ENCODE results near the gene TMC1. TPM values are rescaled to one million over a fixed set of nuclear protein-coding genes. Genes with fewer than 3 reads are reported as not detected.
A peak's percentile ranks its signal among the peaks of the same experiment; 100 is the strongest.

Gene TMC1
- total and polyA plus RNA-seq, 2 of the 8 experiments (the other 6 are each of a cell fraction or from before 2014, with no cell fraction given), result 0.95 to 0.98 TPM

DNA sequence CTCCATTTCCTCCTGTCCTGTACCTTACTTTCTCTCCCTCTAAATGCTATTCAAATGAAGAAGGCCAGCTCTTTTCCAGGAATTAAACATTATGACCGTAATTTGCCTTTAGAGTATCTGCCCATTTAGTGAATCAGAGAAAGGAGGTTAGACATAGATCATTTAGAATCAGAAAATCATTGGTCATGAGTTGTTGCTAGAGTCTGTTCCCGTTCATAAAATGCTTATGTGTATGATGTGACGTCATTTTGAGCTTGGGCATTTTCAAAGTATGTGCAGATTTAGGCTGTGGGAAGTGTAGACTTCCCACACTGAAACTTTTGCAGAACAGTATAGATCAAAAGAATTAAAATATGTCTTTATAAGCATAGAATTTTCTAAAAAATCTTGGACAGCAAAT is 268.5 kb downstream of the TMC1 start:
- no peaks in the 10 kb centered on the region for H3K23me2 ChIP-seq (ENCODE audit: low read depth, low read length)
- no peak overlapping the region for H4K5ac ChIP-seq (ENCODE audit: insufficient read length, low read depth, low read length)
- no peak for FAIRE-seq
- H3K23ac ChIP-seq (ENCODE audit: insufficient read length), result no peak overlapping the region
- no peaks in the 10 kb centered on the region for H3K9me3 ChIP-seq (ENCODE audit: insufficient read depth in 2 of 2, low read depth in 1 of 2, low read length in 1 of 2)
- 92% methylated on average over 3 of the region's 3 CpGs; no CpG with 5 or more reads in 1 of the 2 experiments for WGBS, 2 experiments (ENCODE audit: extremely low coverage in 1 of 2, insufficient coverage in 1 of 2, insufficient read length in 1 of 2, insufficient replicate concordance in 2 of 2, low coverage in 1 of 2, low lambda C conversion rate in 2 of 2, missing lambda C conversion rate in 1 of 2)
- H3K36me3 ChIP-seq (ENCODE audit: control insufficient read depth in 2 of 4, insufficient read depth in 4 of 4, low read length in 3 of 4), result no peaks in the 10 kb centered on the region; a peak in 1 of 8 replicates
- no peaks in the 10 kb centered on the region for H4K20me1 ChIP-seq (replicated peaks in 1 of 2; ENCODE audit: control insufficient read depth in 1 of 2, insufficient read depth in 2 of 2, low read length in 2 of 2)
- no peak overlapping the region for H3K9ac ChIP-seq (replicated peaks in 1 of 4; ENCODE audit: extremely low read depth in 1 of 4, low read depth in 3 of 4, low read length in 3 of 4)
- no peak overlapping the region for H3K18ac ChIP-seq (ENCODE audit: extremely low read depth, low read length)
- no peak overlapping the region for H2AK5ac ChIP-seq (ENCODE audit: low read depth, low read length)
- no peak overlapping the region for H3K56ac ChIP-seq (replicated peaks; ENCODE audit: insufficient read length, low read depth, low read length)
- POLR2A ChIA-PET (ENCODE audit: partially characterized antibody), result interaction anchor here (1.0 kb wide), 1 partner anchor 425 kb away, joined by 3 read pairs; the partner anchor contains the start of gene ZFAND5
- H3K27me3 ChIP-seq (replicated peaks in 1 of 4; ENCODE audit: control insufficient read depth in 3 of 4, extremely low read depth in 1 of 4, insufficient read depth in 3 of 4, low read length in 3 of 4), result no peaks in the 10 kb centered on the region
- no peak overlapping the region for H4K91ac ChIP-seq (replicated peaks; ENCODE audit: insufficient read length, low read length)
- H3K4ac ChIP-seq (replicated peaks; ENCODE audit: insufficient read length, low read depth, low read length), result no peak overlapping the region
- CTCF ChIA-PET (ENCODE audit: partially characterized antibody), result no interaction called here
- H2BK15ac ChIP-seq (ENCODE audit: low read length), result no peak overlapping the region
- no peak overlapping the region for H3K4me2 ChIP-seq (ENCODE audit: insufficient read depth in 1 of 2, low read depth in 2 of 2, low read length in 2 of 2)
- H4K8ac ChIP-seq (ENCODE audit: extremely low read depth, insufficient read depth, low read length), result no peak overlapping the region
- H3K27ac ChIP-seq (ENCODE audit: low read depth, low read length), result no peak overlapping the region
- H3K14ac ChIP-seq (ENCODE audit: insufficient read length), result no peak overlapping the region
- no peaks in the 10 kb centered on the region for H3K4me1 ChIP-seq (replicated peaks in 1 of 4; ENCODE audit: control insufficient read depth in 3 of 4, insufficient read depth in 4 of 4, low read length in 3 of 4)
- no peak overlapping the region for H3K4me3 ChIP-seq (ENCODE audit: extremely low read depth in 1 of 4, insufficient read depth in 2 of 4, low read depth in 3 of 4, low read length in 4 of 4)
- no peak overlapping the region for H2BK5ac ChIP-seq (ENCODE audit: low read depth, low read length)
- no peaks in the 10 kb centered on the region for H3K79me1 ChIP-seq (ENCODE audit: low read depth, low read length)
- H2BK120ac ChIP-seq (replicated peaks; ENCODE audit: low read depth, low read length), result no peak overlapping the region
- H3K79me2 ChIP-seq (ENCODE audit: control insufficient read depth in 1 of 2, insufficient read depth in 2 of 2, low read length in 2 of 2), result no peaks in the 10 kb centered on the region
- no peak for DNase-seq (ENCODE audit: low read depth in 1 of 2, low spot score in 2 of 2)
- H2BK20ac ChIP-seq (ENCODE audit: low read length), result no peak overlapping the region
- no peak overlapping the region for H2BK12ac ChIP-seq (ENCODE audit: low read depth, low read length)
- H2AFZ ChIP-seq (ENCODE audit: low read length), result peak overlapping the region; percentile 91
- no peak for TF ChIP-seq RFX5 (IDR thresholded peaks at IDR 0.05; ENCODE audit: borderline replicate concordance, low read depth, low read length)
- no peak for TF ChIP-seq ASH2L (IDR thresholded peaks at IDR 0.05; ENCODE audit: low read length)
- no peak for TF ChIP-seq TAF1 (IDR thresholded peaks at IDR 0.05; ENCODE audit: low read depth, low read length)
- TF ChIP-seq YY1 (IDR thresholded peaks at IDR 0.05; ENCODE audit: low read depth, low read length), result no peak
- no peak for TF ChIP-seq ZNF274 (IDR thresholded peaks at IDR 0.05; ENCODE audit: borderline replicate concordance, extremely low read depth, low read length)
- no peak for TF ChIP-seq CHD2 (IDR thresholded peaks at IDR 0.05; ENCODE audit: low read length)
- no peak for TF ChIP-seq HDAC2 (IDR thresholded peaks at IDR 0.05; ENCODE audit: borderline replicate concordance in 1 of 2, low read depth in 2 of 2, low read length in 2 of 2)
- no peak for TF ChIP-seq KDM1A (IDR thresholded peaks at IDR 0.05; ENCODE audit: borderline replicate concordance, low read length)
- no peak for TF ChIP-seq CREB1 (IDR thresholded peaks at IDR 0.05)
- no peak for TF ChIP-seq CTBP2 (IDR thresholded peaks at IDR 0.05; ENCODE audit: borderline replicate concordance, insufficient read depth, insufficient read length, low read length)
- no peak for TF ChIP-seq CTCF (IDR thresholded peaks at IDR 0.05; ENCODE audit: control extremely low read depth in 1 of 3, insufficient read depth in 1 of 3, low read depth in 1 of 3, low read length in 3 of 3)
- TF ChIP-seq NRF1 (IDR thresholded peaks at IDR 0.05; ENCODE audit: low read depth, low read length), result no peak

All from H1 (cell line).